Retina (tissue), 1 donor: ENCODE data around the gene RTCA.
"Not testable (repeated sequence)": the region's sequence is repeated elsewhere in the genome, so short reads cannot be mapped to it uniquely, and the experiment has no call there.

ENCODE experiments used
- DNase-seq: peaks from one replicate; pipeline ENCODE4 v3.0.0-alpha.2; 2016

RTCA gene

DNA sequence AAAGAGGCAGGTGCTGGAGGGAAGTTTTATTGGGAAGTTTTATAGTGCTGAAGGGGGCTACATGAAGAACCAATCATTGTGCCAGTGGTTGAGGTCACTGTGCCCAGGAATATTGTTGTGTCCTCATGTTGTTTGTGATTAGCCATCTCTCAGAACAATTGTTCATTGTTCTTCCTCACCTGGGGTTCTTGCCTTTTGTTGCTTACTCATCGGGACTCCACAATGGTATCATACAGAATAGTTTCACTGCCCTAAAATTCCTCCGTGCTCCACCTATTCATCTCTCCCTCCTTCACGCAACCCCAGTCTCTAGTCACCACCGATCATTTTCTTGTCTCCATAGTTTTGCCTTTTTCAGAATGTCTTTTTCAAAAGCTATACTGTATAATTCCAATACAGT lies 47.4 kb downstream of the RTCA start:
- DNase-seq = no peak

DNA sequence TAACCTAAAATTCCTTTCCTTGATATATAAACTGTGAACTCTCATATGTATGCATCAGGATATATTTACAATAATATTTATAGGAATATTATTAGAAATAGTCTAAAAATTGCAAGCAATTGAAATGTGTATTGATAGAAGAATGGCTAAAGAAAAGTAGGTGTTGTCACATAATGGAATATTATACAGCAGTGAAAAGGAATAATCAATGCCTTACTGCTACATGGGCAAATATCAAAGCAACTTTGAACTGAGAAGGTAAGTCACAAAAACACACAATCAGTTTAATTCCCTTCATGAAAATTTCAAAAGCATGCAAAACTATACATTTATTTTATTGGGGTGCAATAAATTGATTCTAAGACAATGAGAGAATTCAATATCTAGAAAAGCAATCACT lies 50.6 kb downstream of the RTCA start:
- DNase-seq = no peak

GRCh38 chr1:100320311-100321099 lies 54.5 kb downstream of the RTCA start:
- DNase-seq = no peak

- DNase-seq = no peak
Measured at GRCh38 chr1:100321100-100321493, 55.1 kb downstream of the RTCA start.

DNA sequence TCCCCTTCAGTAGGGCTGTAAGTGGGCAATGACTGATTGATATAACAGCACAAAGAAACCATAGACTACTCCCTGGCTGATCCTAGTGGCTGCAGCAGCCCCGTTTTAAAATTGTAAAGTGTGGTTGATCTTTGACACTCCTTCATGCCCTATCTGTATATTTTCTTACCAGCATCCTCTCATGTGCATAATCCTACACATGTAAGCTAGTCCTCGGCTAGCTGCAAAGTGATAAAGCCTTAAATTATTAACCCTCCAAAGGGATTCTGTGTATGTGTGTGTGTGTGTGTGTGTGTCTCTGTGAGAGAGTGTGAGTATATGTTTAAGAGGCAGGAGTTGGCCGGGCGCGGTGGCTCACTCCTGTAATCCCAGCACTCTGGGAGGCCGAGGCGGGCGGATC lies 55.5 kb downstream of the RTCA start:
- no peak for DNase-seq

GRCh38 chr1:100322436-100323211 lies 56.6 kb downstream of the RTCA start:
- DNase-seq = no peak

- DNase-seq = no peak
Measured at GRCh38 chr1:100323419-100324106, 57.5 kb downstream of the RTCA start.

- no peak for DNase-seq
Measured at GRCh38 chr1:100325415-100326324, 59.7 kb downstream of the RTCA start.

DNA sequence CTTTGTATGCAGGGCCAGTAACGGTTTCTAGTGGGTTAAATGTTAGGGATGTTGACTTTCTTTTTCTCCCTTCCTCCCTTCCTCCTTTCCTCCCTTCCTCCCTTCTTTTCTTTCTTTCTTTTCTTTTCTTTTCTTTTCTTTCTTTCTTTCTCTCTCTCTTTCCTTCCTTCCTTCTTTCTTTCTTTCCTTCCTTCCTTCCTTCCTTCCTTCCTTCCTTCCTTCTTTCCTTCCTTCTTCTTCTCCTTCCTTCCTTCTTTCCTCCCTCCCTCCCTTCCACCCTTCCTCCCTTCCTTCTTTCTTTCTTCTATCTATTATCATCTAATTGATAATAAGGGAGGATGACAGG lies 60.3 kb downstream of the RTCA start:
- DNase-seq = not testable (repeated sequence)

DNA sequence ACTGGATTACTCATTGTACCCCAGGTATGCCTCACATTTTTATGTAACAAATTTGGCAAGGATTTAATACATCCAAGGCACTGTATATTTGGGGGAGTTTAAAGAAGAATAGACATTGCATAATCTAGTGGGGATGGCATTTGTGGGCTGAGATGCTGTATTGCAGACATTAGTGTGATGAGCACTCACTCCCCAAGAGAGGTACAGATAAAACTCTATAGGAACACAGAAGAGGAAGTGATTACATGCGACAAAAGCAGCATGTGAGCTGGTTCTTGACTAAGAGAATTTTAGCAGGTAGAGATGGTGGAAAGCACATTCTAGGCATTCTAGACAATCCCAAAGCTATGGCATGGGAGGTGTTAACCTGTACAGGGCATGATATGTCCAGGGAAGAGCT lies 62.1 kb downstream of the RTCA start:
- no peak for DNase-seq

DNA sequence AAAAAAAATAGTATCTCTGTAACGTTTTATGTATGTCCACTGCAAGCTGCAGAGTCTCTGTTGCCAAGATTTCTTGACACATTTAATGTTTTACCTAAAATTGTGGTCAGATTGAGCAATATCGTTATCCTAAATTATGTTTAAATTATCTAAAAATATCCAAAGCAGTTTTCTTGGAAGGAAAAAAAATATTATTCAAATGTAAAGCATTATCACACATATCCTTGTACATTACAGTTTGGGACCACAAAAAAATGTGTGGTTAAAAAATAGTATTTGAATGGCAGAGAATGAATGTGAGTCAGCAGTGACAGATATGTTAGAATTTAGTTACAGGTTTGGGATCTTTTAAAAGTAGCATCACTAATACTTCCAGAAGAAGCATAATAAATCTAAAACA lies 65.1 kb downstream of the RTCA start:
- not testable (repeated sequence) for DNase-seq

GRCh38 chr1:100332331-100332730 lies 66.3 kb downstream of the RTCA start:
- no peak for DNase-seq

- no peak for DNase-seq
Measured at GRCh38 chr1:100335436-100335835, 69.4 kb downstream of the RTCA start.

DNA sequence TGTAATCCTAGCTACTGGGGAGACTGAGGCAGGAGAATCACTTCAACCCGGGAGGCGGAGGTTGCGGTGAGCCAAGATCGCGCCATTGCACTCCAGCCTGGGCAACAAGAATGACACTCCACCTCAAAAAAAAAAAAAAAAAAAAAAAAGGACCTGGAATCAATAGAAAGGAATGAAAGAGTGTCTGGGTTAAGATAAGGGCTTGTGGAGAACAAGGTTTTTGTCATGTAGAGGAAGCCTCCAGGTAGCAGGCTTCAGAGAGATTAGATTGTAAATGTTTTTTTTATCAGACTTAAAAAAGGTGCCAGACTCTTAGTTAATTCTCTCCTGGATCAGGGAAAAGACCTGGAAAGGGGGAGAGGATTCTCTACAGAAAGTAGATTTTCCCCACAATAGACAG lies 71.9 kb downstream of the RTCA start:
- not testable (repeated sequence) for DNase-seq

GRCh38 chr1:100339735-100340134 lies 73.7 kb downstream of the RTCA start:
- DNase-seq = not testable (repeated sequence)

DNA sequence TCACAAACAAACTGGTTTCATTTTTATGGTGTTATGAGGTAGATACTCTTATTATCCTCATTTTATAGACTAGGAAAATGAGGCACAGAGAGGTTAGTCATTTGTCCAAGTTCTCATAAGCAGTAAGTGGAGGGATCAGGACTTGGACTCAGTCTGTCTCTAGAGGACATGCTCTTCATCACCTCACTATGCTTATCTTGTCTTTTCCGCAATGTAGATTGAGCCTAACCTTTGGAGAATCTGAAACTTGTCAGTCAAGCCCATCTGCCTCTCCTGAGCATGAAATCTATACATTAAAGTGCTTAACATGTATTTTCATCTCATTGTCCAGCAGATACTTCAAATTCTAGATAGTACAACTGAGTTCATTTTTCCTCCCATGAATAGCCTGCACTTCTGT lies 74.5 kb downstream of the RTCA start:
- DNase-seq = no peak

GRCh38 chr1:100342348-100342747 lies 76.3 kb downstream of the RTCA start:
- no peak for DNase-seq
